PC-3 (cell line): ENCODE measurements around the gene PTPN23.
"Not testable (repeated sequence)": the region's sequence is repeated elsewhere in the genome, so short reads cannot be mapped to it uniquely, and the experiment has no call there.

Experiments
- EZH2 ChIP-seq: fragments of 300-600 bp; sonication (generic); IDR thresholded peaks from one replicate; pipeline ENCODE4 v1.6.1; 2017; ENCODE audit warnings: antibody characterized with exemption, mild to moderate bottlenecking, low read length; ENCODE audit not compliant: unreplicated experiment
- EZH2phosphoT487 ChIP-seq: fragments of 300-600 bp; sonication (generic); IDR thresholded peaks from 2 replicates; pipeline ENCODE4 v1.6.1; 2018; ENCODE audit warnings: mild to moderate bottlenecking, antibody characterized with exemption, low read length, borderline replicate concordance
- TF ChIP-seq, protein P1 (sequence below): fragments of 300-600 bp; sonication (generic); conservative IDR thresholded peaks from 2 replicates; pipeline ENCODE4 v1.5.1; 2017; ENCODE audit warnings: antibody characterized with exemption, low read depth, mild to moderate bottlenecking, low read length

DNA sequence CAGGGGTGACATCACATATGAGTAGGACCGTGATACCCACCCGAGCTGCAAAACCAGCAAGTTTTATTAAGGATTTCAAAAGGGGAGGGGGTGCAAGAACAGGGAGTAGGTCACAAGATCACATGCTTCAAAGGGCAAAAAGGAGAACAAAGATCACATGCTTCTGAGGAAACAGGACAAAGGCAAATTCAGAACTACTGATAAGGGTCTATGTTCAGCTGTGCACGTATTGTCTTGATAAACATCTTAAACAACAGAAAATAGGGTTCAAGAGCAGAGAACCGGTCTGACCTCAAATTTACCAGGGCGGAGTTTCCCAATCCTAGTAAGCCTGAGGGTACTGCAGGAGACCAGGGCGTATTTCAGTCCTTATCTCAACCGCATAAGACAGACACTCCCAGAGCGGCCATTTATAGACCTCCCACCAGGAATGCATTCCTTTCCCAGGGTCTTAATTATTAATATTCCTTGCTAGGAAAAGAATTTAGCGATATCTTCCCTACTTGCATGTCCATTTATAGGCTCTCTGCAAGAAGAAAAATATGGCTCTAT, 78.8 kb downstream of the PTPN23 start:
- TF ChIP-seq, protein P1, sequence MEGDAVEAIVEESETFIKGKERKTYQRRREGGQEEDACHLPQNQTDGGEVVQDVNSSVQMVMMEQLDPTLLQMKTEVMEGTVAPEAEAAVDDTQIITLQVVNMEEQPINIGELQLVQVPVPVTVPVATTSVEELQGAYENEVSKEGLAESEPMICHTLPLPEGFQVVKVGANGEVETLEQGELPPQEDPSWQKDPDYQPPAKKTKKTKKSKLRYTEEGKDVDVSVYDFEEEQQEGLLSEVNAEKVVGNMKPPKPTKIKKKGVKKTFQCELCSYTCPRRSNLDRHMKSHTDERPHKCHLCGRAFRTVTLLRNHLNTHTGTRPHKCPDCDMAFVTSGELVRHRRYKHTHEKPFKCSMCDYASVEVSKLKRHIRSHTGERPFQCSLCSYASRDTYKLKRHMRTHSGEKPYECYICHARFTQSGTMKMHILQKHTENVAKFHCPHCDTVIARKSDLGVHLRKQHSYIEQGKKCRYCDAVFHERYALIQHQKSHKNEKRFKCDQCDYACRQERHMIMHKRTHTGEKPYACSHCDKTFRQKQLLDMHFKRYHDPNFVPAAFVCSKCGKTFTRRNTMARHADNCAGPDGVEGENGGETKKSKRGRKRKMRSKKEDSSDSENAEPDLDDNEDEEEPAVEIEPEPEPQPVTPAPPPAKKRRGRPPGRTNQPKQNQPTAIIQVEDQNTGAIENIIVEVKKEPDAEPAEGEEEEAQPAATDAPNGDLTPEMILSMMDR: not testable (repeated sequence)
- not testable (repeated sequence) for TF ChIP-seq EZH2, EZH2phosphoT487
